Transverse colon (tissue), 4 donors: ENCODE data around the gene RCAN1. TPM values are rescaled to one million over a fixed set of nuclear protein-coding genes. Genes with fewer than 3 reads are reported as not detected.

Experiments used
- DNase-seq: peaks from one replicate; pipeline ENCODE4 v3.0.0-alpha.2; 2019
- H3K27ac ChIP-seq, 4 donors: fragments of 200-600 bp; sonication (generic); 2 replicates each; pipeline ENCODE4 v1.5.1; 2016 to 2018; ENCODE audit warnings: inconsistent platforms in 4 of 4
- H3K27me3 ChIP-seq: fragments of 200-600 bp; sonication (generic); 2 replicates; pipeline ENCODE4 v1.5.1; 2017; ENCODE audit warnings: inconsistent platforms
- H3K36me3 ChIP-seq, 4 donors: fragments of 200-600 bp; sonication (generic); 2 replicates each; pipeline ENCODE4 v1.5.1; 2017 to 2019; ENCODE audit warnings: inconsistent platforms in 4 of 4
- H3K4me1 ChIP-seq, 4 donors: fragments of 200-600 bp; sonication (generic); 2 replicates each; pipeline ENCODE4 v1.5.1; 2017 to 2020; ENCODE audit warnings: inconsistent platforms in 4 of 4
- H3K4me3 ChIP-seq, 4 donors: fragments of 200-600 bp; sonication (generic); 1 replicate in 1 of 4; 2 replicates in 3 of 4; pipeline versions ENCODE4 v1.5.1 to v1.6.1; 2017 to 2019; ENCODE audit warnings: inconsistent platforms in 4 of 4
- H3K9me3 ChIP-seq, 2 donors: fragments of 200-600 bp; sonication (generic); 2 replicates each; pipeline ENCODE4 v1.5.1; 2017 to 2019; ENCODE audit warnings: inconsistent platforms in 2 of 2
- CTCF ChIP-seq, 5 experiments: fragments of 200-600 bp in 3 of 5; fragments of 450-650 bp in 2 of 5; sonication (generic) in 3 of 5; IDR thresholded peaks; 1 replicate in 2 of 5; 2 replicates in 3 of 5; pipeline ENCODE4 v1.5.1; 2016 to 2017; ENCODE audit warnings: antibody characterized with exemption in 5 of 5, inconsistent platforms in 3 of 5, mild to moderate bottlenecking in 2 of 5, moderate library complexity in 1 of 5
- EP300 ChIP-seq: sonication (generic); formaldehyde crosslinking; IDR thresholded peaks from one replicate; pipeline ENCODE4 v1.6.1; 2017; ENCODE audit warnings: antibody characterized with exemption, low read depth
- POLR2A ChIP-seq: fragments of 450-650 bp; IDR thresholded peaks from one replicate; pipeline ENCODE4 v1.6.1; 2016; ENCODE audit warnings: antibody characterized with exemption, mild to moderate bottlenecking, moderate library complexity
- POLR2AphosphoS5 ChIP-seq, 3 donors: sonication (generic); formaldehyde crosslinking; IDR thresholded peaks; one replicate each; pipeline ENCODE4 v1.6.1; 2016; ENCODE audit warnings: antibody characterized with exemption in 3 of 3
- WGBS, 2 donors: methylation state at CpG; one replicate each; pipeline ENCODE4 v1.1.5; 2018; ENCODE audit warnings: low coverage in 1 of 2; 5-methylcytosine and 5-hydroxymethylcytosine counted together
- in situ Hi-C, 4 donors: fragments of 200-750 bp; cut with MboI; loops; one replicate each; pipeline versions ENCODE4 v1.15.0 to v1.15.1; 2017; ENCODE audit warnings: low sequenced_read_pairs in 3 of 4, low pct_ligation_motif_present in 1 of 4, low pct_unique_long_range_greater_than_20kb in 1 of 4
- intact Hi-C: fragments of 100-400 bp; cut with DNase I; formaldehyde crosslinking; loops from one replicate; pipeline ENCODE4 v1.15.1; 2023; ENCODE audit warnings: low total_unique reads
- total RNA-seq, 4 donors: library from RNA; depleted of rRNA; stranded (reverse); fragments of >200 nt; gene quantifications; one replicate each; pipeline ENCODE4 v1.1.0, GENCODE V29; 2016

RCAN1 gene
- total RNA-seq, 4 donors from 2014 or later, result 39.5 to 68.8 (median 57.8) TPM

- H3K36me3 ChIP-seq, result no peaks in the 10 kb centered on the region
- no peak for DNase-seq
- 87 to 92% methylated on average over 6 to 8 of the region's 8 CpGs for WGBS, 2 donors
- no peaks in the 10 kb centered on the region for H3K4me1 ChIP-seq
- H3K27me3 ChIP-seq, result peaks cover 9% of the 10 kb centered on the region
- H3K27ac ChIP-seq, result no peak overlapping the region
- no peak overlapping the region for H3K4me3 ChIP-seq
- in situ Hi-C loops (loop anchor here in 1 of 4 donors (25.0 kb wide), 1 partner anchor 714 kb away; the partner anchor contains the start of gene ATP5PO), intact Hi-C loops (no loop called here)
- TF ChIP-seq EP300, result no peak
- TF ChIP-seq POLR2AphosphoS5 (IDR thresholded peaks at IDR 0.05), result no peak
- no peak for TF ChIP-seq POLR2A
- TF ChIP-seq CTCF (IDR thresholded peaks at IDR 0.05), result no peak
- no peaks in the 10 kb centered on the region for H3K9me3 ChIP-seq
These were observed 11.2 kb upstream of the RCAN1 start for GRCh38 chr21:34626131-34626530.

DNA sequence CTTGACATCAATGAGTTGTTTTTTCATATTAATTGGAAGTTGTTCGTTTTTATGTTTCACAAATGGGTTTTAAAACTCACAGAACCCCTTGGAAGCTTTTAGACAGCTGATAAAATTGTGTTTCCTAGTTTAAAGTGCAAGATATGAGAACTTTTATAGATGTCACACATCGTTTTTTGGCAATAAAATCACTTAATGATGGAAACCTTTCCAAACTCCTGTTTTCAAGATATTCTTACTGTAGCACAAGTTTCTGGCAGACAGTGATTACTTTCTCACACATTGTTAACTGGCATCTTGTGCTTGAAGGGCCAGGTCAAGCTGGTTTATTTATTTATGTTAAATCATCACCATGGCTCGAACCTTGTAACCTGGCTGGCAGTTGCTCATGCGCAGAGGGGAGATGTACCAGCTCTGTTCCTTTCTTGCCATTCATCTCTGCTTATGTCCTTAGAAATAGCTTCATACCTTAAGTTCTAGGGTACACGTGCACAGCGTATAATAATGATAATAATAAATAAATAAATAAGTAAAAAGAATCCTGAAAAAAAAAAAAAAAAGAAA, 10.2 kb upstream of the RCAN1 start:
- no peaks in the 10 kb centered on the region for H3K4me1 ChIP-seq
- H3K9me3 ChIP-seq, result no peaks in the 10 kb centered on the region
- DNase-seq, result no peak
- TF ChIP-seq CTCF (IDR thresholded peaks at IDR 0.05), result no peak
- no peak for TF ChIP-seq EP300
- TF ChIP-seq POLR2AphosphoS5 (IDR thresholded peaks at IDR 0.05), result no peak
- no peak for TF ChIP-seq POLR2A
- H3K27me3 ChIP-seq, result peaks cover 9% of the 10 kb centered on the region
- H3K4me3 ChIP-seq, result no peak overlapping the region
- H3K27ac ChIP-seq, result no peak overlapping the region
- 37 to 58% methylated on average over 6 of the region's 6 CpGs for WGBS, 2 donors
- in situ Hi-C loops (loop anchor here in 1 of 4 donors (25.0 kb wide), 1 partner anchor 713 kb away; the partner anchor contains the start of gene ATP5PO), intact Hi-C loops (no loop called here)
- H3K36me3 ChIP-seq, result no peaks in the 10 kb centered on the region

- H3K9me3 ChIP-seq, result no peaks in the 10 kb centered on the region
- in situ Hi-C loops, result loop anchor here in 3 of 4 donors (25.0 kb wide), 1 partner anchor 711 kb away; the partner anchor contains the start of gene ATP5PO (in 3 of the 3)
- DNase-seq, result no peak
- H3K4me3 ChIP-seq, result no peak overlapping the region
- no peak for TF ChIP-seq POLR2AphosphoS5 (IDR thresholded peaks at IDR 0.05)
- no peak for TF ChIP-seq POLR2A
- no peak for TF ChIP-seq CTCF (IDR thresholded peaks at IDR 0.05)
- no peak for TF ChIP-seq EP300
- intact Hi-C loops, result no loop called here
- no peaks in the 10 kb centered on the region for H3K36me3 ChIP-seq
- H3K27me3 ChIP-seq, result peaks cover 9% of the 10 kb centered on the region
- H3K27ac ChIP-seq, result no peak overlapping the region
- WGBS, 2 donors, result 78 to 87% methylated on average over 3 to 4 of the region's 4 CpGs
- no peaks in the 10 kb centered on the region for H3K4me1 ChIP-seq
These were observed 8.6 kb upstream of the RCAN1 start for GRCh38 chr21:34623516-34623915.

GRCh38 chr21:34621434-34622350, 6.8 kb upstream of the RCAN1 start:
- Histone ChIP-seq H3K27ac (no peak overlapping the region), H3K4me1 (no peaks in the 10 kb centered on the region), H3K9me3 (no peaks in the 10 kb centered on the region), H3K36me3 (no peaks in the 10 kb centered on the region), H3K4me3 (no peak overlapping the region), H3K27me3 (peaks cover 9% of the 10 kb centered on the region)
- no peak for TF ChIP-seq POLR2AphosphoS5 (IDR thresholded peaks at IDR 0.05)
- TF ChIP-seq POLR2A, result no peak
- TF ChIP-seq CTCF (IDR thresholded peaks at IDR 0.05), result no peak
- TF ChIP-seq EP300, result no peak
- in situ Hi-C loops (loop anchor here in 3 of 4 donors (25.0 kb wide), 1 partner anchor 709 kb away; the partner anchor contains the start of gene ATP5PO (in 3 of the 3)), intact Hi-C loops (no loop called here)
- no peak for DNase-seq
- WGBS, 2 donors, result 83% methylated on average over 4 of the region's 4 CpGs; no CpG with 5 or more reads in 1 of the 2 donors
